Measurements from ENCODE around the gene CENPC.
"Not testable (repeated sequence)": the region's sequence is repeated elsewhere in the genome, so short reads cannot be mapped to it uniquely, and the experiment has no call there.

Gene CENPC

GRCh38 chr4:67545199-67546003 is at the start of gene CENPC:
Gene CENPC (minus strand): TSS chr4:67545503. CDS start chr4:67545355, 148 bp downstream.
- peak; percentile 93 for DNase-seq

GRCh38 chr4:67593741-67594175 is 48.5 kb upstream of the CENPC start:
- no peak for DNase-seq

GRCh38 chr4:67587156-67587555 is 41.9 kb upstream of the CENPC start:
- DNase-seq, result no peak

GRCh38 chr4:67584496-67584895 is 39.2 kb upstream of the CENPC start:
- DNase-seq, result no peak

GRCh38 chr4:67581913-67582312 is 36.6 kb upstream of the CENPC start:
- peak in 1 of 2 donors; percentile 8 for DNase-seq

GRCh38 chr4:67581208-67581857 is 36.0 kb upstream of the CENPC start:
- DNase-seq, result peak in 1 of 2 donors; percentile 33

GRCh38 chr4:67580577-67580976 is 35.3 kb upstream of the CENPC start:
- no peak for DNase-seq

GRCh38 chr4:67576538-67576937 is 31.2 kb upstream of the CENPC start:
- no peak for DNase-seq

GRCh38 chr4:67576059-67576466 is 30.8 kb upstream of the CENPC start:
- DNase-seq, result no peak

GRCh38 chr4:67575232-67576058 is 30.1 kb upstream of the CENPC start:
- DNase-seq, result peak; percentile 3 to 32

GRCh38 chr4:67573193-67573592 is 27.9 kb upstream of the CENPC start:
- no peak for DNase-seq

GRCh38 chr4:67571975-67572374 is 26.7 kb upstream of the CENPC start:
- DNase-seq, result no peak

GRCh38 chr4:67570537-67570936 is 25.2 kb upstream of the CENPC start:
- DNase-seq, result no peak

- DNase-seq, result no peak
These were observed 23.5 kb upstream of the CENPC start for GRCh38 chr4:67568820-67569219.

- DNase-seq, result no peak
These were observed 21.0 kb upstream of the CENPC start for GRCh38 chr4:67566335-67566734.

- DNase-seq, result no peak
These were observed 20.0 kb upstream of the CENPC start for GRCh38 chr4:67565284-67565683.

- DNase-seq, result peak; percentile 63 to 64
These were observed 13.2 kb upstream of the CENPC start, which contains the start of gene STAP1 for GRCh38 chr4:67558493-67558892. Gene STAP1 (plus strand): TSS chr4:67558727. CDS start chr4:67558810, 83 bp downstream.

GRCh38 chr4:67556436-67556835 is 11.1 kb upstream of the CENPC start:
- DNase-seq, result no peak

- DNase-seq, result no peak
These were observed 10.1 kb upstream of the CENPC start for GRCh38 chr4:67555447-67555846.

GRCh38 chr4:67554096-67554495 is 8.8 kb upstream of the CENPC start:
- no peak for DNase-seq

GRCh38 chr4:67552146-67552792 is 7.0 kb upstream of the CENPC start:
- not testable (repeated sequence) for DNase-seq

GRCh38 chr4:67550857-67551256 is 5.6 kb upstream of the CENPC start:
- no peak for DNase-seq

GRCh38 chr4:67550451-67550850 is 5.1 kb upstream of the CENPC start:
- DNase-seq, result no peak
